ENCODE measurements around the gene GRP. TPM values are rescaled to one million over a fixed set of nuclear protein-coding genes. Genes with fewer than 3 reads are reported as not detected.

The GRP gene
- total RNA-seq, 1 experiment from 2014 or later: not detected

GRCh38 chr18:59263661-59264060 is 43.7 kb downstream of the GRP start:
- H3K27ac ChIP-seq (ENCODE audit: insufficient read length, low read depth, low read length): no peak overlapping the region
- no peak overlapping the region for H3K23ac ChIP-seq (ENCODE audit: insufficient read length, low read depth, low read length)
- H2AFZ ChIP-seq (ENCODE audit: low read length): no peak overlapping the region
- peaks cover 100% of the 10 kb centered on the region for H3K27me3 Mint-ChIP-seq (ENCODE audit: low read depth)
- H3K4me1 ChIP-seq (ENCODE audit: insufficient read depth, low read length): peaks cover 4% of the 10 kb centered on the region; the same call in 1 of the 2 replicates
- H3K4me3 Mint-ChIP-seq: peak overlapping the region in 1 of 2 experiments; percentile 77; a peak in 4 of 5 replicates
- H3K18ac ChIP-seq (ENCODE audit: insufficient read length, low read depth, low read length): no peak overlapping the region
- H3K27me3 ChIP-seq (ENCODE audit: insufficient read depth, low read length): peaks cover 59% of the 10 kb centered on the region
- peaks cover 0 to 8% of the 10 kb centered on the region in 2 experiments; a peak in 3 of 5 replicates for H3K9me3 Mint-ChIP-seq
- H3K36me3 Mint-ChIP-seq (ENCODE audit: insufficient read depth in 1 of 3, low read depth in 3 of 3): no peaks in the 10 kb centered on the region; a peak in 1 of 7 replicates
- H3K14ac ChIP-seq (ENCODE audit: insufficient read depth, low read length): no peak overlapping the region
- H2BK20ac ChIP-seq (ENCODE audit: low read depth, low read length, poor library complexity, severe bottlenecking): no peak overlapping the region
- H3K23me2 ChIP-seq (ENCODE audit: insufficient read length, low read depth, low read length, poor library complexity, severe bottlenecking): peaks cover 10% of the 10 kb centered on the region
- no peaks in the 10 kb centered on the region for H3K9me3 ChIP-seq (ENCODE audit: control insufficient read depth, low read depth, low read length)
- H4K91ac ChIP-seq (ENCODE audit: insufficient read length, low read depth, low read length): no peak overlapping the region
- H4K5ac ChIP-seq (ENCODE audit: insufficient read length, low read depth, low read length): no peak overlapping the region
- WGBS (ENCODE audit: extremely low coverage, insufficient read length, low lambda C conversion rate): no CpG with 5 or more reads among the region's 16 CpGs
- no peak overlapping the region for H3K9ac ChIP-seq (ENCODE audit: extremely low read depth, insufficient read length, low read length)
- no peaks in the 10 kb centered on the region for H3K79me1 ChIP-seq (ENCODE audit: insufficient read depth, low read depth, low read length, poor library complexity, severe bottlenecking)
- H3K4me1 Mint-ChIP-seq: peaks cover 21 to 26% of the 10 kb centered on the region in 2 experiments
- H3T11ph ChIP-seq (ENCODE audit: low read length): no peak overlapping the region
- no peak overlapping the region for H2BK120ac ChIP-seq (ENCODE audit: low read depth, low read length, poor library complexity, severe bottlenecking)
- H4K20me1 ChIP-seq (ENCODE audit: control insufficient read depth, insufficient read depth, insufficient read length): no peaks in the 10 kb centered on the region
- H3K79me2 ChIP-seq (ENCODE audit: insufficient read depth, low read length): no peaks in the 10 kb centered on the region
- H2BK12ac ChIP-seq (ENCODE audit: insufficient read length, low read depth, low read length): no peak overlapping the region
- TF ChIP-seq CTCF (conservative IDR thresholded peaks at IDR 0.05): no peak
- peak overlapping the region; percentile 66 for H3K4me2 ChIP-seq (ENCODE audit: insufficient read depth, insufficient read length, low read length)
- H2BK15ac ChIP-seq (ENCODE audit: low read depth, low read length): no peak overlapping the region
- H3K4ac ChIP-seq (ENCODE audit: low read depth, low read length): no peak overlapping the region
- H3K27ac Mint-ChIP-seq: no peak overlapping the region
- no peak overlapping the region for H4K8ac ChIP-seq (replicated peaks; ENCODE audit: insufficient read length, low read depth, low read length)
- DNase-seq: no peak
- H2AK5ac ChIP-seq (ENCODE audit: insufficient read length, low read length): no peak overlapping the region
- no peak overlapping the region for H3K56ac ChIP-seq (ENCODE audit: insufficient read length, low read depth, low read length)
- no peak overlapping the region for H2BK5ac ChIP-seq (ENCODE audit: insufficient read length, low read length)

Measured in H9 (cell line).